IPS DF 19.7 (cell line): ENCODE measurements around the gene SERPINF2.
"Not testable (repeated sequence)": the region's sequence is repeated elsewhere in the genome, so short reads cannot be mapped to it uniquely, and the experiment has no call there.

Source experiments
- DNase-seq: peaks from one replicate; pipeline ENCODE4 v3.0.0-alpha.2; 2013; ENCODE audit warnings: low read depth, low spot score

Gene SERPINF2

GRCh38 chr17:1789936-1790335, 47.3 kb downstream of the SERPINF2 start:
- DNase-seq = no peak

GRCh38 chr17:1792495-1793446, 50.1 kb downstream of the SERPINF2 start:
- DNase-seq = no peak

- no peak for DNase-seq
Observed at GRCh38 chr17:1793447-1793806, 50.8 kb downstream of the SERPINF2 start.

GRCh38 chr17:1796800-1797199, 54.1 kb downstream of the SERPINF2 start:
- DNase-seq = no peak

- DNase-seq = no peak
Observed at GRCh38 chr17:1797323-1797722, 54.7 kb downstream of the SERPINF2 start.

- DNase-seq = not testable (repeated sequence)
Observed at GRCh38 chr17:1797846-1798245, 55.2 kb downstream of the SERPINF2 start.

- no peak for DNase-seq
Observed at GRCh38 chr17:1800240-1800639, 57.6 kb downstream of the SERPINF2 start.

GRCh38 chr17:1800712-1801111, 58.0 kb downstream of the SERPINF2 start:
- no peak for DNase-seq

- DNase-seq = no peak
Observed at GRCh38 chr17:1802429-1802828, 59.8 kb downstream of the SERPINF2 start.

- DNase-seq = no peak
Observed at GRCh38 chr17:1803280-1803679, 60.6 kb downstream of the SERPINF2 start.
